ENCODE results near the gene PSMD14.

DNA sequence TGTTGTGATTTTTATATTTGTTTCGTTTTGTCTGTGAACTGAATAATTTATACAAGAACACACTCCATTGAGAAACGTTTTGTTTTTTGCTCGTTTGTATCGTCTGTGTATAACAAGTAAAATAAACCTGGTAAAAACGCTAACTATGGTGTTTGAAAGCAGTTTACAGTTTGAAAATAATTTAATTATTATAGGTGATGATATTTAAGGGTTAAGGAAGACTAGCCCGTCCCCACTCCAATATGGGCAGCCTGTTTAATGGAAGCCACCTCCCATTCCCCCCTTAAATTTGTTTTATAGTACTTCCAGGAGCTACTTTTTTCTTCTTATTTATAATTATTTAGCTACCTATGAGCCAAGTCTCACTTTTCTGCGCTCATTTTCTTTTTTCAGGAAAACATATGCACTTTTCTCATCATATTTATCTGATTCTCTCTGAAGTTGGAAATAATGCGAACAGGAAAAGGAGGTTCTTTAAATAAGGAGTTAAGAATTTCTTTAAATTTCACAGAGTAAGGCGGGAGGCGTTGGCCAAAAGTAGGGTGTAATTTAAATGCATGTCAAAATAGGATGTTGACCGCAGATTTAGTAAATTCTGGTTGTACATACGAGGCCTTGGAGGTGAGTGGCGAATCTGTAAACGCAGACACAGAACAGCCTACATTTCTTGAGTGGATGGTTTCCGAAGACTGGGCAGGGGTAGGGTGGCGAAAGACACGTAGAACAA is 117.7 kb downstream of the PSMD14 start:
- TF ChIP-seq, protein P1, sequence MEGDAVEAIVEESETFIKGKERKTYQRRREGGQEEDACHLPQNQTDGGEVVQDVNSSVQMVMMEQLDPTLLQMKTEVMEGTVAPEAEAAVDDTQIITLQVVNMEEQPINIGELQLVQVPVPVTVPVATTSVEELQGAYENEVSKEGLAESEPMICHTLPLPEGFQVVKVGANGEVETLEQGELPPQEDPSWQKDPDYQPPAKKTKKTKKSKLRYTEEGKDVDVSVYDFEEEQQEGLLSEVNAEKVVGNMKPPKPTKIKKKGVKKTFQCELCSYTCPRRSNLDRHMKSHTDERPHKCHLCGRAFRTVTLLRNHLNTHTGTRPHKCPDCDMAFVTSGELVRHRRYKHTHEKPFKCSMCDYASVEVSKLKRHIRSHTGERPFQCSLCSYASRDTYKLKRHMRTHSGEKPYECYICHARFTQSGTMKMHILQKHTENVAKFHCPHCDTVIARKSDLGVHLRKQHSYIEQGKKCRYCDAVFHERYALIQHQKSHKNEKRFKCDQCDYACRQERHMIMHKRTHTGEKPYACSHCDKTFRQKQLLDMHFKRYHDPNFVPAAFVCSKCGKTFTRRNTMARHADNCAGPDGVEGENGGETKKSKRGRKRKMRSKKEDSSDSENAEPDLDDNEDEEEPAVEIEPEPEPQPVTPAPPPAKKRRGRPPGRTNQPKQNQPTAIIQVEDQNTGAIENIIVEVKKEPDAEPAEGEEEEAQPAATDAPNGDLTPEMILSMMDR (IDR thresholded peaks at IDR 0.05; ENCODE audit: low read depth, low read length) = no peak
- TF ChIP-seq POLR2A (IDR thresholded peaks at IDR 0.05; ENCODE audit: extremely low read depth, insufficient read length) = no peak
